Esophagus muscularis mucosa (tissue), 4 donors: ENCODE results near the gene JAKMIP1.

Source experiments
- EP300 ChIP-seq: sonication (generic); formaldehyde crosslinking; IDR thresholded peaks from one replicate; pipeline ENCODE4 v1.6.1; 2017; ENCODE audit warnings: antibody characterized with exemption
- POLR2A ChIP-seq: fragments of 450-650 bp; IDR thresholded peaks from one replicate; pipeline ENCODE4 v1.6.1; 2017; ENCODE audit warnings: antibody characterized with exemption, moderate library complexity, mild to moderate bottlenecking, low read depth
- POLR2AphosphoS5 ChIP-seq, 2 donors: sonication (generic); formaldehyde crosslinking; IDR thresholded peaks; one replicate each; pipeline ENCODE4 v1.6.1; 2017; ENCODE audit warnings: antibody characterized with exemption in 2 of 2
- TF ChIP-seq, protein P1 (sequence below), 3 experiments: fragments of 200-600 bp in 2 of 3; fragments of 450-650 bp in 1 of 3; sonication (generic) in 2 of 3; IDR thresholded peaks; one replicate each; pipeline ENCODE4 v1.5.1; 2017 to 2019; ENCODE audit warnings: antibody characterized with exemption in 3 of 3, mild to moderate bottlenecking in 2 of 3, moderate library complexity in 1 of 3

DNA sequence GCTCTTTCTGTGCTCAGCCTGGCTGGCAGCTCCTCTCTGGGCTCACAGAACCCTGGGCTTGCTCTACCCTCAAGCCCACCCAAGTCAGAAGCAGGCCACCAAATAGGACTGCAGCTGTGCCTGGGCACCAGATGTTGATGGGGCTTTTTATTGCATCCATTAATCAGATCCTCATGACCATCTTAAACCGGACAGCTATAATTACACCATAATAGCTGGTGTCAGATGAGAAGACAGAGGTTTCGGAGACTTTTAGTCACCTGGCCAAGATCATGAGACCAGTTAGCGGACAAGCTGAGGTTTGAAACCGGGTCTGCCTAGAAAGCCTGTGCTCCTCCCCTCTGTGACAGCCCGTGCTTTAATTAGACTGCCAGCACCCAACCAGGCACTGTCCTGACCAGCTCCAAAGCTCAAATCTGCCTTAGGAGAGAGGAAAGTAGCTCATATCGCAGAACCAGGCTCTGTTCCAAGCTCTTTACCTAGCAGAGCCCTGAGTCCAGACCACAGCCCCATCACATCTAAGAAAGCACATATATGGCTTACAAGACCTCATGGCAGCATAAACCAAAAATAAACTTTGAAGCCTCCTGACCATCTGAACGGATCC, 88.9 kb downstream of the JAKMIP1 start:
- no peak for TF ChIP-seq EP300
- TF ChIP-seq, protein P1, sequence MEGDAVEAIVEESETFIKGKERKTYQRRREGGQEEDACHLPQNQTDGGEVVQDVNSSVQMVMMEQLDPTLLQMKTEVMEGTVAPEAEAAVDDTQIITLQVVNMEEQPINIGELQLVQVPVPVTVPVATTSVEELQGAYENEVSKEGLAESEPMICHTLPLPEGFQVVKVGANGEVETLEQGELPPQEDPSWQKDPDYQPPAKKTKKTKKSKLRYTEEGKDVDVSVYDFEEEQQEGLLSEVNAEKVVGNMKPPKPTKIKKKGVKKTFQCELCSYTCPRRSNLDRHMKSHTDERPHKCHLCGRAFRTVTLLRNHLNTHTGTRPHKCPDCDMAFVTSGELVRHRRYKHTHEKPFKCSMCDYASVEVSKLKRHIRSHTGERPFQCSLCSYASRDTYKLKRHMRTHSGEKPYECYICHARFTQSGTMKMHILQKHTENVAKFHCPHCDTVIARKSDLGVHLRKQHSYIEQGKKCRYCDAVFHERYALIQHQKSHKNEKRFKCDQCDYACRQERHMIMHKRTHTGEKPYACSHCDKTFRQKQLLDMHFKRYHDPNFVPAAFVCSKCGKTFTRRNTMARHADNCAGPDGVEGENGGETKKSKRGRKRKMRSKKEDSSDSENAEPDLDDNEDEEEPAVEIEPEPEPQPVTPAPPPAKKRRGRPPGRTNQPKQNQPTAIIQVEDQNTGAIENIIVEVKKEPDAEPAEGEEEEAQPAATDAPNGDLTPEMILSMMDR (IDR thresholded peaks at IDR 0.05), result no peak
- no peak for TF ChIP-seq POLR2AphosphoS5 (IDR thresholded peaks at IDR 0.05)
- TF ChIP-seq POLR2A, result no peak
